GM21390 (cell line): Measurements from ENCODE around the gene HMGCLL1.

Experiments used
- ATAC-seq: cut with Tn5 transposase; IDR thresholded peaks from one replicate; pipeline ENCODE4 v1.9.1; 2021; ENCODE audit not compliant: unreplicated experiment

Gene HMGCLL1

DNA sequence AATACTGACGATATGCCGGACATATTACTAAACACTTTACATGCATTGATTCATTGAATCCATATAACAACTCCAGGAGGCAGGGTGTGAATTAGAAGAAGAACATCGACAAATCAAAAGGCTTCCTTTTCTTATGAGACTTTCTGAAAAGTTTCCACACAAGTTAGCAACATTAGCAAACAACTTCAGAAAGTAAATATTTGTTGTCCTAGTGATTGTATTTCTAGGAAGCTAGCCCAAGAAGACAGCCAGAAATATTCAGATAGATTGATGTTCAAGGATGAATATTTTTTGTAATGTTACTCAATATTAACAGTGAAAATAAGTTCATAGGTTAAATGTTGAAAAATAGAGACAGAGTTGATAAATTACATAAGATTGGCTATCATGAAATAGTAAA is 131.1 kb downstream of the HMGCLL1 start:
- ATAC-seq, result no peak

DNA sequence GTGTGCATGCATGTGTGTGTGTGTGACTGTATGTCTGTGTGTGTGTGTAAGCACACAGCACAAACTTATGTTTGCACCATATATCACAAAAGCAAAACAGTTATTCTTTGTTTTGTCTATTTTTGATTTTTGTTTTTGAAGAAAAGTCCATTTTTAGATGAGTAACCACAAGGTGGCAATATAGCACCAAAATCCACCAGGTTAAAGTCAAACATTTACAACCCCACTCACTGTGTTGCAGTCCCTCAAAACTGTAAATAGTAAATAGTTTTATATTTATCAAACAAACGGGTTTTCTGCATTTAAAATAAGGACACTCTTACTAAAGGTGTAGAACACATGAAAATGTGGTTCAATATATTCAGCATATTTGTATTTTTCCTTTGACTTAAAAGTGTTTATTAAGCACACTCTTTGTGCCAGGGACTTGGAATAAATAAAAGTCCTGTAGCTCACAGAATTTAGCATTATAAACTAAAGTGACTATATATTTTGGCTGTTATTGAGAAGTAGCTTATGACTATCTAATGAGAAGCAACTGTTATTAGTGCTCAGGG is 133.3 kb downstream of the HMGCLL1 start:
- no peak for ATAC-seq

DNA sequence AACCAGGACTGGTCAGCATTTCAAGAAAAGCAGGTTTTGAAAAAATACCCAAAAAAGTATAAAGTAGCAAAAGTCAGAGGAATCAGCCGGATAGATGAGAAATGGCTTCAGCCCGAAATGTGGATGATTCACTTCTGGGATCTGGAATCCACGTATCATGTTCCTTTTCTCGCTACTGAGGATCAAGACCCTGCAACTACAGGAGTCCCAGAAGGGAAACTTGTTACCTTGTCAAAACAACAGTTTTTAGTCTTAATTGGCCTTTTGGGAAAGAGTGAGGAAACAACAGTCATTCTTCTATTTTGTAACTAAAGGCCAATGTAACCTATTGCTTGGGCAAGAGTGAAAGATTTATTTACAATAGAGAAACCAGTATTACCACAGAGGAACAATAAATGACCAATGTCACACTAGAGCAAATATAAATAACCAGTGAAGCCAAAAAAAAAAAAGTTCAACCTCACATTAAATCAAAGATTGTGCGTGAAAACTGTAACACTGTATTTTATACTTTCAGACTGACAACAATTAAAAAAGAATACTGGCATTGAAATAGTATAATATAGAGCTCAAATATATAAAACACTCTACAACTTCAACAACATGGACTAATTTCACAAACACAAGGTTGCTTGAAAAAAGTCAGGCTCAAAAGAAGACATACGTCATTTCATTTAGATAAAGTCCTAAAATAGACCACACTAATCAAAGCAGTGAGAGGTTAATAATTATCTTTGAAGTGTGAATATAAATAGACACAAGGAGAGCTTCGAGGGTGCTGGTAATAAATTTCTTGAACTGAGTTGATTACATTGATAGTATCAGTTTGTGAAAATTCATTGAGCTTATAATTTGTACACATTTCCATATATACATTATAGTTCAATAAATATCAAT is 135.5 kb downstream of the HMGCLL1 start:
- no peak for ATAC-seq

DNA sequence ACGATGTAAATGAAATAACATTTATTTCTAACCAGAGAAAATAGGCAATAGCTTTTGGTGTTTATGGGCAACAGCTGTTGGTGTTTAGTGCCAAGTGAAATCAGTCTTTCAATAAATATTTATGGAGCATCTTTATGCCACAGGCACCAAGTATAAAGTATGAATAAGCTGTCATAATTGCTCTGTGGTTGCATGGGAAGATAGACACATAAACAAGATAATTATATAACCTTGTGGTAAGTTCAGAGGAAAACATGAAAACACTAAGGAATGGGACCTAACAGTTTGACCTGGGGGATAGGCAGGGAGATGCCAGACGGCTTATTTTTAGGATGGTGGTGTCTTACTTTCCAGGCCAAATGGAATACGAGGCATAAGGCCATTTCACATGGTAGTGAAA is 140.8 kb downstream of the HMGCLL1 start:
- ATAC-seq, result no peak

DNA sequence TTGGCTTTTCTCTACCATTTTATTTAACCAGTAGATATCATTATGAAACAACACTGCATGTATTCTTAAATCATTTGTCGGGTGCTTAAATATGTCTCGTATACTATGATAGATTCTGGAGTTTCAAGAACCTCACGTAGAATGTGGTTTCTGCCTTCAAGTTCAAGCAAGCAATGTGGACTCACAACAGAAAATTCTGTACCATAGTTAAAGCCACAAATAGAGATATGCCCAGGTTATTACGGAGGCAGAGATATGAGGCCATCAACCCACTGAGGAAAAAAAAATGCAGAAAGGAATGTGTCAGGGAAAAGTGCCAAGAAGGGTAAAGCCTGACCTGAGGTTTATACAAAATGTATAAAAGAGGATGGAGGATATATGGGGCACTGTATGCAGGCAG is 141.9 kb downstream of the HMGCLL1 start:
- ATAC-seq, result no peak

DNA sequence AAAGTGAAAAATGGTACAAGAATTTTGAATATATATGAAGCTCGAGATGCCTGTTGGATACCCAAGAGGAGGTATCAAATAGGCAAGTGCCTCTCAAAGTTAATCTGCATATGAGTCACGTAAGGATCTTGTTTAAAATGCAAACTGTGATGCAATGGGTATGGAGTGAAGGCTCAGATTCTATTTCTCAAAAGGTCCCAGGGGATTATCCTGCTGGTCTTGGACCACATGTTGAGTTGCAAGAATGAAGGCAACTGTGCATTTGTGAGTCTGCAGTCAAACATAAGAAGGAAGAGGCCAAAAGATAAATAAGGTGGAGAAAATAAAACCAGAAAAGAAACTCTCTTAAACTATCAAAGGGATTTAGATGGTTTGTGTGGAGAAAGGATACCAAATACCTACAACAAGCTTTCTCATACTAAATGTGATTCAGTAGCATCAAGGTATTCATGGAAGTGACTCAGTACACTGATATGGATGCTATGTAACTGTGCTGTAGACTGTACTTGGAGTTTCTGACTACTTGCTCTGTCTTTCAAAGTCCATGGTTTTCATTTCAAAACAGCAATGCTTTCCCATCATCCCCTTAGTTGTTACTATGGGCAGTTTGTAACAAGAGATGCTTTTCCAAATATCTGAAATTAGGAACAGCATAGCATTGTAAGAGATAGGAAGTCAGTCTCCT is 145.4 kb downstream of the HMGCLL1 start:
- no peak for ATAC-seq

DNA sequence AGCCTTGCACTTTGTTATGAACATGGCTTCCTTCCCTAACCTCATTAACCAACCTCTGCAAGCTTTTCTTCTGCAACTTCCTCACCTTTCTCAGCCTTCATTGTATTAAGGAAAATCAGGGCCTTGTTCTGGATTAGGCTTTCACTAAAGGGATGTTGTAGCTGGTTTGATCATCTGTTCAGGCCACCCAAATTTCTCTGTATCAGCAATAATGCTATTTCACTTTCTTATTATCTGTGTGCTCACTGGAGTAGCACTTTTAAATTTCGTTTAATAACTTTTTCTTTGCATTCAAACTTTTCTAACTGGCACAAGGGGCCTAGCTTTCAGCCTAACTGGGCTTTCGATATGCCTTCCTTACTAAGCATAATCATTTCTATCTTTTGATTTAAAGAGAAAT is 155.1 kb downstream of the HMGCLL1 start:
- no peak for ATAC-seq

DNA sequence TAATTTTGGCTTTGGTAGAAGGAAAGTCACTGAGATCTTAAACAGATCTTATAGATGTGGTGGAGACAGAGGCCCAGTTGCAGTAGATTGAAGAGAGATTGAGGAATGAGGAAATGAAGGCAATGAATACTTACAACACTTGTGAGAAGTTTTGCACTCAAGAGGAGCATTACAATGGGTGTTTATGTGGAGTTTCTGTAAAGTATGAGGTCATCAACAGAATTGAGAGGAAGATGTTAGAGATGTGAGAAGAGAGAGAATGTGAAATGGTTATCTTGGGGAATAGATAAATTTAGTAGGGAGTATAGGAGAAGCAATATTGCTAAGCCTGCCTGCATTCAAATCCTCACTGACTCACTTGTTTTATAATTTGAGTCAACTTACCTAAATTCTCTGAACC is 168.3 kb downstream of the HMGCLL1 start:
- ATAC-seq, result no peak

DNA sequence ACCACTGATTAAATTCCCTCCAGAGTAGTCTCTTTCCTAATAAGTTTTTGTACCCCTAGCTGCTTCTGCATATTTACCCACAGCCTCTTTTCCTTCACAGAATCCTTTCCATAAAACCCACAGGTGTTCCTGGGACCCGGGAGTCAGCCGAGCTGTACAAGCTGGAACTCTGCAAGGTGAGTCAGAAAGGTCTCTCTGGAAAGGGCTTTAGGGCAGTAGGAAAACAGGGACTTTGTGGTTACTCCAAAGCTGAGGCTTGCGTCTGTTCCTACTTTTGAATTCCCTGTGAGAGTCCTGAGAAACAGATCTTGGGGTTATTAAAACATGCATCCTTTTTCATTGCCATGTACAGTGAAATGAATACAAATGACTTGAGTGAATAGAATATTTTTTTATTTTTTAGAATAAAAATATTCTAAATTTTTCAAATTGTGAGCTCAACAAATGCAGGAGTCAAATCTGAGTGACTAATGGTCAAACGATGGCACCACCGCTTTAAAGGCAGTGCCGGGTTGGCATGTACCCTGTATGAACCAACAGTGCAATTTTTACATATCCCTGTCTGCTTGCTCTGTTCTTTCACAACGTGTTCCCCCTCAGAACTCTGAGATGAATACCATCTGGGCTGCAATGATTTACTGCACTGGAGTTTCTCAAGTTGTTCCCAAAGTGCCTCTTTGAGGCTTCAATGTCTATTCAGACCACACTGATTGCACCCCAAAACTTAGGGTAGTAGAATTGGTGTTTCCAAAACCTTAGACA is 173.3 kb downstream of the HMGCLL1 start:
- ATAC-seq, result no peak

DNA sequence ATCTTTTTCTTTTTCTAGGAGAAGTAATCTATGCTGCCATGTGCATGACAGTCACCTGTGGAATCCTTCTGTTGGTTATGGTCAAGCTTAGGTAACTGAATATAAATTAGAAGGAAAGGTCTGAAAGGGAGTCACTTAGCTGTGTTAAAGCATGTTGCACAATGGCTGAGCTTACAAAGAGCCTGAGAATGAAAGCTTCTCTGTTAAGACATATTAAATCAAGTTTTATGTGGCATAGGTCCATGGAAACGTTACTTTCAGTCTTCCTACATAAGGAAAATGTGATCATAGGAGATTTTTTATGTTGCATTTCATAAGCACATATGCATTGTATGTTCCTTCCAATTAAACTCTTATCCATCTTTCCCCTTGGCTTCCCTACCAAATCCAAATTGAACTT is 179.6 kb downstream of the HMGCLL1 start:
- ATAC-seq, result no peak

DNA sequence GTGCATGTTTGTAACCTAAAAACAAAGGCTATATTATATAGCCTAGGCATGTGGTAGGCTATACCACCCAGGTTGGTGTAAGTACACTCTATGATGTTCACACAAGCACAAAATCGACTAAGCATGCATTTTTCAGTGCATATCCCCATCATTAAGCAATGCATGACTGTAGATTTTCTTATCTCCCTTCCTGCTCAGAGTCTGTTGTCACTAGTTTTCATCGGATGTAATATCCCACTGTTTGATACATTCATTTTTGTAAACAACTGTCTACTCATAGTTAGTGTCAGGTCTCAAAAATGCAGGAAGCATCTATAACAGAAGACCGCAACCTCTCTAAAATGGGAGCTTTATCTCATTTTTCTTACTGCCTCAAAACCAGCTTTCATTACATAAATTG is 181.0 kb downstream of the HMGCLL1 start:
- ATAC-seq, result no peak

DNA sequence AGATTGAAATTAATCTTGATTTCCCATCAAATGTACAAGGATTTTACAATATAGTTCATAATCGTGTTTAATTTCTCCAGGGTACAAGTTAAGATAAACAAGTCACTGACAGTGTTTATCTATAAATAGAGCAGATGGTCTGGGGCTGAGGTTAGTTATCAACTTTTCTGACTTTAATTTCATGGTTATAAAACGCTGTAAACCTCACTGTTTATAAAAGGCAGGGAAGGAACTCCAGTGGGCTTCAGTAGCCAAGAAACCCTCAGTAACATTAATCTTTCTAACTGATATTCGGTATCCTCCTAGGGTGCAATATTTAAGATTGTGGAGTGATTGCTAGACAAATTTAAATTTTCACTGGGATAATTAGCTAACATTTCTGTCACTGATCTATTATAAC is 183.1 kb downstream of the HMGCLL1 start:
- no peak for ATAC-seq

DNA sequence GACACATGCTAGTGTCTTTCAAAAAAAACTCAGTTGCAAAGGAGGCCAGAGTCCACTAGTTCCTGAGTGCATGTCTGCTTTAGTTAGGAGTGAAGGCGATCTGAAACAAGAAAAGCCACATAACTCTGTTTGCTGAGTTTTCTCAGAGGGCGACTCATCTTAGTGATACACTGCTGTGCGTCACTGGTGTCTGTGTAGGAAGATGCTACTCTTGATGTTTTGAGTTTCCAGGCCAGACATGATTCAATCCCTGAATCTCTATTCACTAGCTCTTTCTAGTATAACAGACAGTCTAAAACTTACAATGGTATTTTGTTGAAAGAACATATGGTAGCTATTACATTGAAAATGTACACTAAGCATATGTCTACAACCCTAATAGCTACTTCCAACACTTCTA is 190.8 kb downstream of the HMGCLL1 start:
- no peak for ATAC-seq
